ENCODE results near the gene CAMKK2. TPM values are rescaled to one million over a fixed set of nuclear protein-coding genes. Genes with fewer than 3 reads are reported as not detected.

CAMKK2 gene
- total and polyA plus RNA-seq, 12 donors = 7.5 to 42.9 (median 27.8) TPM

GRCh38 chr12:121273364-121273896 is 23.1 kb downstream of the CAMKK2 start:
- Histone ChIP-seq H3K4me3 (no peak overlapping the region), H3K9me3 (replicated peaks in 1 of 3) (no peaks in the 10 kb centered on the region), H3K36me3 (replicated peaks in 1 of 2) (peaks cover 0 to 25% of the 10 kb centered on the region in 2 donors), H3K4me1 (replicated peaks in 1 of 2) (peaks cover 0 to 4% of the 10 kb centered on the region in 2 donors), H3K27me3 (no peaks in the 10 kb centered on the region), H3K27ac (no peak overlapping the region)
- intact Hi-C loops (cut with DNase I) = no loop called here
- 95 to 97% (median 96%) methylated on average over 13 to 14 of the region's 14 CpGs for WGBS, 4 donors
- no peak for TF ChIP-seq CTCF (IDR thresholded peaks at IDR 0.05)
- TF ChIP-seq POLR2A (IDR thresholded peaks at IDR 0.05) = no peak
- DNase-seq = no peak

- H3K36me3 ChIP-seq (replicated peaks in 1 of 2) = peaks cover 0 to 38% of the 10 kb centered on the region in 2 donors
- H3K9me3 ChIP-seq (replicated peaks in 1 of 3) = no peaks in the 10 kb centered on the region
- DNase-seq = no peak
- TF ChIP-seq CTCF (IDR thresholded peaks at IDR 0.05) (no peak), POLR2A (IDR thresholded peaks at IDR 0.05) (no peak)
- no peaks in the 10 kb centered on the region for H3K27me3 ChIP-seq
- intact Hi-C loops (cut with DNase I) = no loop called here
- H3K4me3 ChIP-seq = no peak overlapping the region
- 88 to 100% (median 96%) methylated on average over 1 of the region's 1 CpG for WGBS, 4 donors
- H3K4me1 ChIP-seq (replicated peaks in 1 of 2) = no peaks in the 10 kb centered on the region
- no peak overlapping the region for H3K27ac ChIP-seq
Observed at GRCh38 chr12:121267822-121268221, 28.7 kb downstream of the CAMKK2 start.

GRCh38 chr12:121264951-121265515 is 31.5 kb downstream of the CAMKK2 start:
- Histone ChIP-seq H3K9me3 (replicated peaks in 1 of 3) (no peaks in the 10 kb centered on the region), H3K4me1 (replicated peaks in 1 of 2) (no peaks in the 10 kb centered on the region), H3K4me3 (no peak overlapping the region), H3K27me3 (no peaks in the 10 kb centered on the region), H3K27ac (no peak overlapping the region), H3K36me3 (replicated peaks in 1 of 2) (peaks cover 0 to 55% of the 10 kb centered on the region in 2 donors)
- intact Hi-C loops (cut with DNase I) = no loop called here
- 83 to 90% (median 89%) methylated on average over 10 of the region's 10 CpGs for WGBS, 4 donors
- DNase-seq = no peak
- TF ChIP-seq CTCF (IDR thresholded peaks at IDR 0.05) (no peak), POLR2A (IDR thresholded peaks at IDR 0.05) (no peak)

DNA sequence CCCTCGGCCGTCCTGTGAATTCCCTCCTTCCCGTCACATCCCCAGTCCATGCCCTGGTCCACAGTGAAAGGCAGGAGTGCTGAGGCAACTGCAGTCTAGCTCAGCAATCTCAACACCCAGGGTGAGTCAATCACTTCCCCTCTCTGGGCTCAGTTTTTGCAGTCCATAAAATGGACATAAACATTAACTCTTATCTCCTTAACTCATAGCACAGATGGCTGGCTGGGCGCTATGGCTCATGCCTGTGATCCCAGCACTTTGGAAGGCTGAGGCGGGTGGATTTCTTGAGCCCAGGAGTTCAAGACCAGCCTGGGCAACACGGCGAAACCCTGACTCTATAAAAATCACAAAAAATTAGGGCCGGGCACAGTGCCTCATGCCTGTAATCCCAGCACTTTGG is 32.4 kb downstream of the CAMKK2 start:
- WGBS, 4 donors = 90 to 94% (median 92%) methylated on average over 3 to 8 of the region's 8 CpGs
- intact Hi-C loops (cut with DNase I) = no loop called here
- peaks cover 0 to 55% of the 10 kb centered on the region in 2 donors for H3K36me3 ChIP-seq (replicated peaks in 1 of 2)

More for the DNA sequence above, 32.4 kb downstream of the CAMKK2 start:
- no peak overlapping the region for H3K27ac ChIP-seq
- no peak for TF ChIP-seq CTCF (IDR thresholded peaks at IDR 0.05)
- TF ChIP-seq POLR2A (IDR thresholded peaks at IDR 0.05) = no peak
- no peaks in the 10 kb centered on the region for H3K27me3 ChIP-seq
- no peak overlapping the region for H3K4me3 ChIP-seq
- no peak for DNase-seq
- H3K4me1 ChIP-seq (replicated peaks in 1 of 2) = no peaks in the 10 kb centered on the region
- H3K9me3 ChIP-seq (replicated peaks in 1 of 3) = no peaks in the 10 kb centered on the region
